Activated CD4-positive, alpha-beta T cell treated with anti-CD3 and anti-CD28 coated beads, Interleukin-2, Interleukin-4, amounts not matched to agents 100 ng/mL and 50 ng/mL, durations not matched to agents 16 hours and 8 hours (primary cell): ENCODE measurements around the gene RXFP3.

ENCODE experiments used
- DNase-seq: peaks from one replicate; pipeline ENCODE4 v3.0.0-alpha.2; 2020; ENCODE audit warnings: low spot score

The RXFP3 gene

GRCh38 chr5:33981408-33982162 is 45.4 kb downstream of the RXFP3 start:
- no peak for DNase-seq

DNA sequence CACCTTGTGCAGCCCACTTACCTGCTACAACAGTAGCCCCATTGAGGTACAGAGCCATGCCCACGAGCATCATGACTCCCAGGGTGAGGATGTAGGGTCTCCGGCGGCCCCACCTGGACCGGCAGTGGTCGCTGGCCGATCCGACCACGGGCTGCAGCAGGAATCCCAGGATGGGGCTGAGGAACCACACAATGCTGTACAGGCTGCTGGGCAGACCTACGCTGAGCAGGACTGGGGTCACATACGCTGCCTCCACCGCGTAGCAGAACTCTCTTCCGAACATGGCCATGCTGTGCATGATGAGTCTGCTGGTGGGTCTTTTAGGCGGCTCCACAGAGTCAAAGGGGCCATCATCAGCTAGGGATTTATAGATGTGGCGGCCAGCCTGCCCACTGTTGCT is 48.0 kb downstream of the RXFP3 start:
- DNase-seq = no peak

- DNase-seq = no peak
Measured at GRCh38 chr5:33984671-33985124, 48.5 kb downstream of the RXFP3 start, which contains the start of gene SLC45A2. Gene SLC45A2, minus strand, starts transcription at chr5:33984693. Its CDS starts 110 bp downstream, at chr5:33984583.

DNA sequence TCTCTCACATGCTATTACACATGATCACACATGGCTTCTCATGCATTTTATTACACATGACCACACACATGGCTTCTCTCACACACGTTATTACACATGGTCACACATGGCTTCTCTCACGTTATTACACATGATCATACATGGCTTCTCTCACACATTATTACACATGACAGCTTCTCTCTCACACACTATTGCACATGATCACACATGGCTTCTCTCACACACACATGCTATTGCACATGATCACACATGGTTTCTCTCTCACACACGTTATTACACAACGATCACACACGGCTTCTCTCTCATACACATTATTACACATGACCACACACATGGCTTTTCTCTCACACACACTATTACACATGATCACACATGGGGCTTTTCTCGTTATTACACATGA is 49.3 kb downstream of the RXFP3 start:
- no peak for DNase-seq
